ENCODE measurements around the gene USP50. TPM values are rescaled to one million over a fixed set of nuclear protein-coding genes. Genes with fewer than 3 reads are reported as not detected.

The USP50 gene
- total RNA-seq, result not detected in 2 replicates

GRCh38 chr15:50546566-50546965 lies at the start of gene USP50:
USP50 (minus strand) TSS chr15:50546666; CDS start chr15:50546525, 141 bp downstream.

Other genes starting within 250 kb of the USP50 start
- gene GABPB1, start 191.5 kb downstream of the USP50 start, total RNA-seq, result 12.7 and 13.1 TPM in 2 replicates
- gene USP8, start 122.3 kb downstream of the USP50 start, total RNA-seq, result 22.8 and 25.7 TPM in 2 replicates
- gene TRPM7, start 140.1 kb upstream of the USP50 start, total RNA-seq, result 28.4 and 39.9 TPM in 2 replicates
- 95.2 and 106 TPM in 2 replicates for gene SPPL2A, start 219.0 kb upstream of the USP50 start, total RNA-seq

Data from cardiac ventricle fibroblast (primary cell).